HCT116 (cell line): ENCODE data around the gene CCDC8.

Experiments
- CEBPB ChIP-seq: IDR thresholded peaks from 2 replicates; pipeline ENCODE4 v1.6.1; 2012; ENCODE audit warnings: low read depth
- POLR2A ChIP-seq: IDR thresholded peaks from 2 replicates; pipeline ENCODE4 v1.7.0; 2011; ENCODE audit warnings: borderline replicate concordance; ENCODE audit not compliant: insufficient read depth, insufficient read length; ENCODE audit errors: extremely low read depth
- POLR2AphosphoS5 ChIP-seq: IDR thresholded peaks from 2 replicates; pipeline ENCODE4 v1.6.1; 2011; ENCODE audit warnings: mild to moderate bottlenecking, low read depth, low read length, moderate library complexity
- SRF ChIP-seq: IDR thresholded peaks from 2 replicates; pipeline ENCODE4 v1.6.1; 2012; ENCODE audit warnings: low read depth
- YY1 ChIP-seq: IDR thresholded peaks from 2 replicates; pipeline ENCODE4 v1.6.1; 2011; ENCODE audit warnings: low read length, low read depth, moderate library complexity, mild to moderate bottlenecking; ENCODE audit not compliant: insufficient replicate concordance; ENCODE audit errors: extremely low read depth
- ZFX ChIP-seq: fragments of 450-650 bp; IDR thresholded peaks from 2 replicates; pipeline ENCODE4 v1.6.1; 2017
- TF ChIP-seq, protein P1 (sequence below): IDR thresholded peaks from 2 replicates; pipeline ENCODE4 v1.6.1; 2012; ENCODE audit warnings: low read depth
- TF ChIP-seq, protein P2 (sequence below), 3 experiments: fragments of 200-600 bp in 1 of 3; sonication (generic) in 1 of 3; IDR thresholded peaks in 2 of 3; conservative IDR thresholded peaks in 1 of 3; 2 replicates each; pipeline ENCODE4 v1.5.1; 2012 to 2017; ENCODE audit warnings: low read depth in 2 of 3, low read length in 2 of 3, antibody characterized with exemption in 1 of 3, borderline replicate concordance in 1 of 3, control low read depth in 1 of 3, mild to moderate bottlenecking in 1 of 3, mixed read lengths in 1 of 3, mixed run types in 1 of 3, moderate library complexity in 1 of 3; ENCODE audit not compliant: insufficient read depth in 1 of 3
- TF ChIP-seq, protein P3 (sequence below): IDR thresholded peaks from 2 replicates; pipeline ENCODE4 v1.6.1; 2011; ENCODE audit warnings: mild to moderate bottlenecking, low read length, moderate library complexity; ENCODE audit not compliant: insufficient replicate concordance; ENCODE audit errors: extremely low read depth
- TF ChIP-seq, protein P4 (sequence below): IDR thresholded peaks from 2 replicates; pipeline ENCODE4 v1.6.1; 2012

DNA sequence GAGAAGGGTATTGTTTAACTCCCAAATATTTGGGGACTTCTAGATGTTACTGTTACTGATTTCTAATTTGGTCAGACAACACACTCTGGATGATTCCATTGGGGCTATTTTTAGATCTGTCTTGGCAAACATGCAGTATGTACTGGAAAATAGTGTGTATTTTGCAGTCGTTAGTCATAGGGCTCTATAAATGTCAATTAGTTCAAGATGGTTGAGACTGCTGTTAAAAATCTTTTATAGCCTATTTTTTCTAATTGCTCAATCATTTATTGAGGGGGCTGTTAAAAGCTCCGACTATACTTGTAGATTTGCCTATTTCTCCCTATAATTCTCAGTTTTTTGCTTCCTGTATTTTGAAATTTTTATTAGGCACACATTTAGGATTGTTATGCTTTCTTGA is 35.1 kb downstream of the CCDC8 start:
- TF ChIP-seq POLR2A: no peak
- TF ChIP-seq, protein P1, sequence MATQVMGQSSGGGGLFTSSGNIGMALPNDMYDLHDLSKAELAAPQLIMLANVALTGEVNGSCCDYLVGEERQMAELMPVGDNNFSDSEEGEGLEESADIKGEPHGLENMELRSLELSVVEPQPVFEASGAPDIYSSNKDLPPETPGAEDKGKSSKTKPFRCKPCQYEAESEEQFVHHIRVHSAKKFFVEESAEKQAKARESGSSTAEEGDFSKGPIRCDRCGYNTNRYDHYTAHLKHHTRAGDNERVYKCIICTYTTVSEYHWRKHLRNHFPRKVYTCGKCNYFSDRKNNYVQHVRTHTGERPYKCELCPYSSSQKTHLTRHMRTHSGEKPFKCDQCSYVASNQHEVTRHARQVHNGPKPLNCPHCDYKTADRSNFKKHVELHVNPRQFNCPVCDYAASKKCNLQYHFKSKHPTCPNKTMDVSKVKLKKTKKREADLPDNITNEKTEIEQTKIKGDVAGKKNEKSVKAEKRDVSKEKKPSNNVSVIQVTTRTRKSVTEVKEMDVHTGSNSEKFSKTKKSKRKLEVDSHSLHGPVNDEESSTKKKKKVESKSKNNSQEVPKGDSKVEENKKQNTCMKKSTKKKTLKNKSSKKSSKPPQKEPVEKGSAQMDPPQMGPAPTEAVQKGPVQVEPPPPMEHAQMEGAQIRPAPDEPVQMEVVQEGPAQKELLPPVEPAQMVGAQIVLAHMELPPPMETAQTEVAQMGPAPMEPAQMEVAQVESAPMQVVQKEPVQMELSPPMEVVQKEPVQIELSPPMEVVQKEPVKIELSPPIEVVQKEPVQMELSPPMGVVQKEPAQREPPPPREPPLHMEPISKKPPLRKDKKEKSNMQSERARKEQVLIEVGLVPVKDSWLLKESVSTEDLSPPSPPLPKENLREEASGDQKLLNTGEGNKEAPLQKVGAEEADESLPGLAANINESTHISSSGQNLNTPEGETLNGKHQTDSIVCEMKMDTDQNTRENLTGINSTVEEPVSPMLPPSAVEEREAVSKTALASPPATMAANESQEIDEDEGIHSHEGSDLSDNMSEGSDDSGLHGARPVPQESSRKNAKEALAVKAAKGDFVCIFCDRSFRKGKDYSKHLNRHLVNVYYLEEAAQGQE: no peak
- TF ChIP-seq POLR2AphosphoS5: no peak
- TF ChIP-seq, protein P2, sequence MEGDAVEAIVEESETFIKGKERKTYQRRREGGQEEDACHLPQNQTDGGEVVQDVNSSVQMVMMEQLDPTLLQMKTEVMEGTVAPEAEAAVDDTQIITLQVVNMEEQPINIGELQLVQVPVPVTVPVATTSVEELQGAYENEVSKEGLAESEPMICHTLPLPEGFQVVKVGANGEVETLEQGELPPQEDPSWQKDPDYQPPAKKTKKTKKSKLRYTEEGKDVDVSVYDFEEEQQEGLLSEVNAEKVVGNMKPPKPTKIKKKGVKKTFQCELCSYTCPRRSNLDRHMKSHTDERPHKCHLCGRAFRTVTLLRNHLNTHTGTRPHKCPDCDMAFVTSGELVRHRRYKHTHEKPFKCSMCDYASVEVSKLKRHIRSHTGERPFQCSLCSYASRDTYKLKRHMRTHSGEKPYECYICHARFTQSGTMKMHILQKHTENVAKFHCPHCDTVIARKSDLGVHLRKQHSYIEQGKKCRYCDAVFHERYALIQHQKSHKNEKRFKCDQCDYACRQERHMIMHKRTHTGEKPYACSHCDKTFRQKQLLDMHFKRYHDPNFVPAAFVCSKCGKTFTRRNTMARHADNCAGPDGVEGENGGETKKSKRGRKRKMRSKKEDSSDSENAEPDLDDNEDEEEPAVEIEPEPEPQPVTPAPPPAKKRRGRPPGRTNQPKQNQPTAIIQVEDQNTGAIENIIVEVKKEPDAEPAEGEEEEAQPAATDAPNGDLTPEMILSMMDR (IDR thresholded peaks at IDR 0.05 in 2 of 3, conservative IDR thresholded peaks at IDR 0.05 in 1 of 3; ENCODE audit: borderline replicate concordance in 1 of 3, insufficient read depth in 1 of 3, low read depth in 2 of 3, low read length in 2 of 3): no peak
- TF ChIP-seq, protein P3, sequence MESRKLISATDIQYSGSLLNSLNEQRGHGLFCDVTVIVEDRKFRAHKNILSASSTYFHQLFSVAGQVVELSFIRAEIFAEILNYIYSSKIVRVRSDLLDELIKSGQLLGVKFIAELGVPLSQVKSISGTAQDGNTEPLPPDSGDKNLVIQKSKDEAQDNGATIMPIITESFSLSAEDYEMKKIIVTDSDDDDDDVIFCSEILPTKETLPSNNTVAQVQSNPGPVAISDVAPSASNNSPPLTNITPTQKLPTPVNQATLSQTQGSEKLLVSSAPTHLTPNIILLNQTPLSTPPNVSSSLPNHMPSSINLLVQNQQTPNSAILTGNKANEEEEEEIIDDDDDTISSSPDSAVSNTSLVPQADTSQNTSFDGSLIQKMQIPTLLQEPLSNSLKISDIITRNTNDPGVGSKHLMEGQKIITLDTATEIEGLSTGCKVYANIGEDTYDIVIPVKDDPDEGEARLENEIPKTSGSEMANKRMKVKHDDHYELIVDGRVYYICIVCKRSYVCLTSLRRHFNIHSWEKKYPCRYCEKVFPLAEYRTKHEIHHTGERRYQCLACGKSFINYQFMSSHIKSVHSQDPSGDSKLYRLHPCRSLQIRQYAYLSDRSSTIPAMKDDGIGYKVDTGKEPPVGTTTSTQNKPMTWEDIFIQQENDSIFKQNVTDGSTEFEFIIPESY: no peak
- TF ChIP-seq CEBPB: no peak
- TF ChIP-seq ZFX: no peak
- TF ChIP-seq, protein P4, sequence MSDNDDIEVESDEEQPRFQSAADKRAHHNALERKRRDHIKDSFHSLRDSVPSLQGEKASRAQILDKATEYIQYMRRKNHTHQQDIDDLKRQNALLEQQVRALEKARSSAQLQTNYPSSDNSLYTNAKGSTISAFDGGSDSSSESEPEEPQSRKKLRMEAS: no peak
- no peak for TF ChIP-seq YY1
- TF ChIP-seq SRF: no peak
